ENCODE measurements around the gene HCN3. TPM values are rescaled to one million over a fixed set of nuclear protein-coding genes. Genes with fewer than 3 reads are reported as not detected.

HCN3 gene
- total and polyA plus RNA-seq, 2 of the 8 experiments (the other 6 are each of a cell fraction or from before 2014, with no cell fraction given) = 6.4 to 7.3 TPM

DNA sequence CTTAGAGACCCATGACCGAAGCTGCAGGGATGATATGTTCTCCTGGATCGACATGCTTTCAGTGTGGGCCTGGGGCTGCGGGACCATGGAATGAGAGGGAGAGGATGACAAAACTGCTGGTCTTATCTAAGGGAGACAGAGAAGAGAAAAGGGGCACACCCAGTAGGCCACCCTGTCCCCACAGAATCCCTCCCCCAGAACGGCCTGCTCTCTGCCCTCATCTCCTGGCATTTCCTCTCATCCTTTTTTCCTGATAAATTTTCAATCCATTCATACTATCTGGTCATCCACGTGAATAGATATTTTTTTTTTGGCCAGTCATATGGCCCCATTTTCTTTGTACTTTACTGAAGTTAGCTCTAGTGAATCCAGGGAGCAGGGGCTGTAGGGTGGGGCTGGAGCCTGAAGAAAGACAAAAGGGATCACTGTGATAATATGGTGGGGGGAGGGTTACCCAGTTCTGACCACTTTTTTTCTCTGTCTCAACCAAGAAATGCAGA is 24.1 kb downstream of the HCN3 start, which contains the start of gene PKLR:
Gene PKLR, minus strand, starts transcription at position 97 of the 500 bp plus-strand sequence. Its CDS starts 43 bp downstream, at position 54.
- DNase-seq (ENCODE audit: low read depth in 1 of 2, low spot score in 2 of 2) (no peak), FAIRE-seq (no peak)
- 96% methylated on average over 5 of the region's 5 CpGs; no CpG with 5 or more reads in 1 of the 2 experiments for WGBS, 2 experiments (ENCODE audit: extremely low coverage in 1 of 2, insufficient coverage in 1 of 2, insufficient read length in 1 of 2, insufficient replicate concordance in 2 of 2, low coverage in 1 of 2, low lambda C conversion rate in 2 of 2, missing lambda C conversion rate in 1 of 2)
- Histone ChIP-seq H3K9me3 (ENCODE audit: insufficient read depth in 2 of 2, low read depth in 1 of 2, low read length in 1 of 2) (no peaks in the 10 kb centered on the region), H2BK20ac (ENCODE audit: low read length) (no peak within 1 kb of the TSS), H3K36me3 (ENCODE audit: control insufficient read depth in 2 of 4, insufficient read depth in 4 of 4, low read length in 3 of 4) (no peaks in the 10 kb centered on the region), H3K4me3 (ENCODE audit: extremely low read depth in 1 of 4, insufficient read depth in 2 of 4, low read depth in 3 of 4, low read length in 4 of 4) (no peak within 1 kb of the TSS), H2AFZ (ENCODE audit: low read length) (no peak within 1 kb of the TSS), H3K79me1 (ENCODE audit: low read depth, low read length) (no peaks in the 10 kb centered on the region), H4K20me1 (replicated peaks in 1 of 2; ENCODE audit: control insufficient read depth in 1 of 2, insufficient read depth in 2 of 2, low read length in 2 of 2) (no peaks in the 10 kb centered on the region), H3K27me3 (replicated peaks in 1 of 4; ENCODE audit: control insufficient read depth in 3 of 4, extremely low read depth in 1 of 4, insufficient read depth in 3 of 4, low read length in 3 of 4) (no peaks in the 10 kb centered on the region; a peak in 2 of 7 replicates), H2AK5ac (ENCODE audit: low read depth, low read length) (peak within 1 kb of the TSS; percentile 65; the same call in 1 of the 2 replicates), H3K23me2 (ENCODE audit: low read depth, low read length) (peaks cover under 1% of the 10 kb centered on the region; the same call in 1 of the 2 replicates), H4K91ac (replicated peaks; ENCODE audit: insufficient read length, low read length) (no peak within 1 kb of the TSS), H4K5ac (ENCODE audit: insufficient read length, low read depth, low read length) (no peak within 1 kb of the TSS), H3K27ac (ENCODE audit: low read depth, low read length) (no peak within 1 kb of the TSS), H3K14ac (ENCODE audit: insufficient read length) (no peak within 1 kb of the TSS), H2BK120ac (replicated peaks; ENCODE audit: low read depth, low read length) (no peak within 1 kb of the TSS), H3K23ac (ENCODE audit: insufficient read length) (no peak within 1 kb of the TSS), H3K56ac (replicated peaks; ENCODE audit: insufficient read length, low read depth, low read length) (no peak within 1 kb of the TSS), H4K8ac (ENCODE audit: extremely low read depth, insufficient read depth, low read length) (no peak within 1 kb of the TSS; the same call in 1 of the 2 replicates), H3K4ac (replicated peaks; ENCODE audit: insufficient read length, low read depth, low read length) (no peak within 1 kb of the TSS), H3K4me2 (ENCODE audit: insufficient read depth in 1 of 2, low read depth in 2 of 2, low read length in 2 of 2) (no peak within 1 kb of the TSS), H2BK15ac (ENCODE audit: low read length) (no peak within 1 kb of the TSS), H3K4me1 (replicated peaks in 1 of 4; ENCODE audit: control insufficient read depth in 3 of 4, insufficient read depth in 4 of 4, low read length in 3 of 4) (peaks cover 0 to 10% (median 2%) of the 10 kb centered on the region in 4 experiments; a peak in 5 of 7 replicates), H3K79me2 (ENCODE audit: control insufficient read depth in 1 of 2, insufficient read depth in 2 of 2, low read length in 2 of 2) (no peaks in the 10 kb centered on the region), H3K18ac (ENCODE audit: extremely low read depth, low read length) (no peak within 1 kb of the TSS), H2BK12ac (ENCODE audit: low read depth, low read length) (no peak within 1 kb of the TSS), H3K9ac (replicated peaks in 1 of 4; ENCODE audit: extremely low read depth in 1 of 4, low read depth in 3 of 4, low read length in 3 of 4) (no peak within 1 kb of the TSS), H2BK5ac (ENCODE audit: low read depth, low read length) (no peak within 1 kb of the TSS)
- TF ChIP-seq FOSL1 (IDR thresholded peaks at IDR 0.05; ENCODE audit: insufficient read depth, low read depth, low read length) = no peak
- ChIA-PET CTCF (ENCODE audit: partially characterized antibody) (interaction anchor here (1.4 to 2.9 kb wide), 5 partner anchors 9 to 51 kb away, joined by 4 to 11 read pairs (median 7); no protein-coding TSS in a partner anchor), POLR2A (ENCODE audit: partially characterized antibody) (interaction anchor here (1.2 kb wide), 1 partner anchor 39 kb away, joined by 3 read pairs; the partner anchor contains the start of gene SCAMP3)

Measured in H1 (cell line).